Suprapubic skin (tissue), 3 donors: ENCODE data around the gene UBE2R2.

Experiments used
- CTCF ChIP-seq, 2 donors: fragments of 200-600 bp in 1 of 2; fragments of 450-650 bp in 1 of 2; sonication (generic) in 1 of 2; IDR thresholded peaks; one replicate each; pipeline ENCODE4 v1.5.1; 2016 to 2019; ENCODE audit warnings: antibody characterized with exemption in 2 of 2, mild to moderate bottlenecking in 1 of 2, moderate library complexity in 1 of 2
- POLR2A ChIP-seq, 2 donors: fragments of 450-650 bp; IDR thresholded peaks; one replicate each; pipeline ENCODE4 v1.6.1; 2017; ENCODE audit warnings: antibody characterized with exemption in 2 of 2, mild to moderate bottlenecking in 2 of 2, moderate library complexity in 2 of 2

GRCh38 chr9:33931326-33931725 lies 114.4 kb downstream of the UBE2R2 start:
- TF ChIP-seq CTCF (IDR thresholded peaks at IDR 0.05) (no peak), POLR2A (IDR thresholded peaks at IDR 0.05) (no peak)
